G401.6 (cell line): Measurements from ENCODE around the gene PRMT3.
A peak's percentile ranks its signal among the peaks of the same experiment; 100 is the strongest.
"Not testable (repeated sequence)": the region's sequence is repeated elsewhere in the genome, so short reads cannot be mapped to it uniquely, and the experiment has no call there.

Experiments
- FAIRE-seq: peaks from 2 replicates; lab custom pipeline; 2012; peaks lifted over from hg19 to GRCh38; lab: Jason Lieb, UNC

The PRMT3 gene

DNA sequence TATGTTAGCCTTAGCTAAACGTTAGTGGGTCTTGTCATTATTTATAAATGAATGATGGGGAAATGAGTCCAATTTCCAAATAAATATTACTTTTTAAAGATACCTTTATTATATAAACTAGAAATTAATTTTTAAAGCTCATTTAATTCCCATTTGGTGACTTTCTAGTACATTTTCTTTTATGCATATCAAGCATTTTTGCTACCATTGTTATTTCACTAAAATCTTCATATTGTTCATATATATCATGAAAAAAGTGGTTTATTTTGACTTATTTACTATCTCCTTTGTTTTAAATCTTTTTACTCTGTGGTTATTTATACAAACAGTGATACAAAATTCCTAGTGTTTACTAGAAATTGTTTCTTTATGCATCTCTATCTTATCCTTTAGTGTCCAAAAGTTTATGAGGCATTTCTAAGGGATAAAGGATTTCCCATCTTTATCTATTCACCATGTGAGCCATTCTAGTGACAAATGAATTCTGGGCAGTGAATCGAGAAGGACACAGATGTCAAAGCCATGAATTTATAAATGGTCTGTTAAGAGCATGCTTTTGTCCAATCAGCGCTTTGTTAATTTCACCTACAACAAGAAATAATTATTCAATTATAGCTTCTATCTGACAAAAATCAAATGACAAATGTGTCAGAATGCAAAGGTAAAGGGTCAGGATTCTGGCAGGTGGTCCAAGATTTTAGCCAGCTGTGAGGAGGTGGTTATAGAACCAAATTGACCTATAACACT is 70.6 kb downstream of the PRMT3 start:
- no peak for FAIRE-seq

DNA sequence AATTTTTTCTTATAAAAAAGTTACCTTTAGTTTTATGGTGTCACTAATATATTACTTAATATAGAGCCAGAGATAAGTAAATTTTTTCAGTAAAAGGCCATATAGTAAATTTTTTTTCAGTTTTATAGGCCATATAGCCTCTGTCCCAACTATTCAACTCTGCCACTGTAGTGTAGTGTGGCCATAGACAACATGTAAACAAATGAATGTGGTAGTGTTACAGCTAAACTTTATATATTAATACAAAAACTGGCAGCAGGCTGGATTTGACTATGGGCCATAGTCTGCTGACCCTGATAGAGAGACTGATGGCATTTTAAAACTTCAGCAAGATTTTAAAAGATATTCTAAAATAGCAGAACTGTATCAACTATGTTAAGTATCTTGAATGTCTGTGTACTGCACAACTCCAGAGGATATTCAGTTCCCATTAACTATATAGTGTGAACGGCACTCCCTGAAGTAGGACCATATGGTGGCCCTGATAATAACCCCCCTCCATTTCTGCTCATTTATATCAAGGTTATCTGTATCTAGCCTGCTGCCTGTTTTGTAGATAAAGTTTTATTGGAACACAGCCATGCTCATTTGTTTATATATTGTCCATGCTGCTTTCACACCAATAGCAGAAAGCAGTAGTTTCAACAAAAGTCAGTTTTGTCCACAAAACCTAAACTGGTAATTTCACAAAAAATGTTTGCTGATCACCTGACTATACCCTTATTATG is 71.6 kb downstream of the PRMT3 start:
- FAIRE-seq: peak; percentile 25

DNA sequence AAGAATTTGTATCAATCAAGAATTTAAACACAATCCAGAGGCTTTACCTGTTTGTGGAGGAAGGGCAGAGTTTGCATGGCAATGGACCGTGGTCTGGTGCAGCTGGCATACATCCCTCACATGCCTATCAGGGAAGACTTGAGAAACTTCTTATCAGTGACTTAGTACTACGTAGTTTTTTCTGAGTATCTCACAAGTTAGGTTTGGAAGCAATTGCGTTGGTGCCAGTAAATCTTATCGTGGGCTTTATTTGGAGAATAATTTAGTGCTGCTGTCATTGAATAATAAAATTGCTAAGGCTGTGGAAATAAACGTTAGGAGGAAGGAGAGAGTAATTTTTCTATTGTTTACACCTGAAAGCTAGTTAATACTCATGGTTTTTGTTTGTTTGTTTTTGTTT is 72.3 kb downstream of the PRMT3 start:
- FAIRE-seq: no peak

DNA sequence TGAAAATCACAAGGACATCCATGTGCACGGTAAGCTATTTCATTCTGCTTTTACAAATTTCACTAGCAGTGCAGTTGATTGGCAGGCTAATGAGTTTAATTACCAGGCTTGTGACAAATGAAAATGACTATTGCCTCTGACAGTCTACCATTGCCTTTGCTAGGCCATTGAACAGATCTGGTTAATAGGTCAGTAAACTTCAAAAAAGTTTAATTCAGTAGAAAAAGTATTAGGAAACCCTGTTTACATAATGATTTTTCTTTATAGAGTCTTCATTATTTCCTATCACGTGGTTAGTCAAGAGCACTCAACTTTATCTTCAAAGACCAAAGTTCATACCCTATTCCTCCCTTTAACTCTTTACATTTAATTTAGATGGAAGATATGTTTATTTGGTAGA is 77.0 kb downstream of the PRMT3 start:
- FAIRE-seq: no peak

DNA sequence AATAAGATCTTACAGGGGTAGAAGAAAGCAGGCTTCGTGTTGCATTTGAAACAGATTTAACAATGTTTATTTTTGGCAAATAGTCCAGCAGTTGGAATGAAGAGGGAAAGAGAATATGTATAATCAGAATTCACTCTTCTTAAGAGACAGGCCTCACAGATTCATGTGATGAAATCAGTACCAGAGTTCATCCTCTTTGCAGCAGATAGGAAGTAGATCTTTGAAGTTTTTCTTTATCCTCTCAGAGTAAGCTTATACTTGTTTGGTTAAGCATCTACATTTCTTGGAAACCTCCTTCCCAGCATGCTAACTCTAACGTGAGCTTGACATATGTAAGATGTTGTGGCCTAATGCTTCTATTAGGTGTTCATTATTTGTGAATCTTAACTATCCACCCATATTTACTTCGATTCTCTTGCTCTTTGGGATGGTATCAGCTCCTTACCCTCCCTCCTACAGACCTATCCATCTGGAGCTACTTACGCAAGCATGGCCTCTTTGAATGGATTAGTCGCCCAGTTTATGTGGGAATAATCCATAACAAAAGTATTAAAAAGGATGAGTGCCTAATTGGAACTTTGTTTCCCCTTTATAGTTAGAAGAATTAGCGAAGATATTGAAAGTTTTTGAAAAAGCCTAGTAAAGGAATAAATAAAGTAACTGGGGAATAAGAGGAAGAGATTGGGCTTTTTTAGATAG is 80.1 kb downstream of the PRMT3 start:
- no peak for FAIRE-seq

DNA sequence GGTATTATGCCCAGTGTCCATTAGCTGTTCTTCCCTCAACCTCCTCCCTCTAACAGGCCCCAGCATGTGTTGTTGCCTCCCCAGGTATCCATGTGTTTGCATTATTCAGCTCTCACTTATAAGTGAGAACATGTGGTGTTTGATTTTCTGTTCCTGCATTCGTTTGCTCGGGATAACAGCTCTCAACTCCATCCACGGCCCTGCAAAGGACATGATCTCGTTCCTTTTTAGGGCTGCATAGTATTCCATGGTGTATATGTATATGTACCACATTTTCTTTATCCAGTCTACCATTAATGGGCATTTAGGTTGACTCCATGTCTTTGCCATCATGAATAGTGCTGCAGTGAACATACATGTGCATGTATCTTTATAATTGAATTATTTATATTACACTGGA is 82.8 kb downstream of the PRMT3 start:
- FAIRE-seq: no peak

DNA sequence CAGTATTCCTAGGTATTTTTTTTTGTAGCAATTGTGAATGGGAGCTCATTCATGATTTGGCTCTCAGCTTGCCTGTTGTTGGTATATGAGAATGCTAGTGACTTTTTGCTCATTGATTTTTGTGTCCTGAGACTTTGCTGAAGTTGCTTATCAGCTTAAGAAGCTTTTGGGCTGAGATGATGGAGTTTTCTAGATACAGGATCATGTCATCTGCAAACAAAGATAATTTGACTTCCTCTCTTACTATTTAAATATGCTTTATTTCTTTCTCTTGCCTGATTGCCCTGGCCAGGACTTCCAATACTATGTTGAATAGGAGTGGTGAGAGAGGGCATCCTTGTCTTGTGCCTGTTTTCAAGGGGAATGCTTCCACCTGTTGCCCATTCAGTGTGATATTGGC is 84.4 kb downstream of the PRMT3 start:
- not testable (repeated sequence) for FAIRE-seq

DNA sequence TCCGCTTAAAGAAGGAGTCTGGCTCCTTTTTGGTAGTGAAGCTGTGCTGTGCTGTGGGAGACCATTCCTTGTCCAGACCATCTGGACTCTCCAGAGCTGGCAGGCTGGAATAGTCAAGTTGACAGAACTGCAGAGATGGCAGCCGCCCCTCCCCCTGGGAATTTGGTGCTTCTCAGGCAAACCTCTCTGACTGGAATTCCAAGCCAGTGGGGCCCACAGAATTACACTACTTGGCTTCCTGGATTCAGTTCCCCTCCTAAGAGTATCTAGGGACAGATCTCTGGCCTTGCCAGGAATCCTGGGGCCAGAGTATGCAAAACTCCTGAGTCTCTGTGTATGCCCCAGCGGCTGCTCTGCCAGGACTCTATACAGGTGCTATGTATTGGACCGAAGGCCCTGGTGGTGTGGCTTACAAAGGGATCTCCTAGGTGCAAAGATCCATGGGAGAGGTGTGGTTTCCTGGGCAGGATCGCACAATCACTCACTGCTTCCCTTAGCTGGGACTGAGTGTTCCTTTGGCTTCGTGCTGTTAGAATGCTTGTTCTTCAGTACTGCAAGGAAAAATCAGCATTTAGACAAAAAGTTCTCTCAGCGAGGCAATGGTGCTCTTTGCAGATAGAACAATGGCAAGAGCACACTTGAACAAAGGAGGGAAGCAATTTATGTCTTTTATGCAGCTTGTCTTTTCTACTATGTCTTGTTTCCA is 86.8 kb downstream of the PRMT3 start:
- FAIRE-seq: no peak

DNA sequence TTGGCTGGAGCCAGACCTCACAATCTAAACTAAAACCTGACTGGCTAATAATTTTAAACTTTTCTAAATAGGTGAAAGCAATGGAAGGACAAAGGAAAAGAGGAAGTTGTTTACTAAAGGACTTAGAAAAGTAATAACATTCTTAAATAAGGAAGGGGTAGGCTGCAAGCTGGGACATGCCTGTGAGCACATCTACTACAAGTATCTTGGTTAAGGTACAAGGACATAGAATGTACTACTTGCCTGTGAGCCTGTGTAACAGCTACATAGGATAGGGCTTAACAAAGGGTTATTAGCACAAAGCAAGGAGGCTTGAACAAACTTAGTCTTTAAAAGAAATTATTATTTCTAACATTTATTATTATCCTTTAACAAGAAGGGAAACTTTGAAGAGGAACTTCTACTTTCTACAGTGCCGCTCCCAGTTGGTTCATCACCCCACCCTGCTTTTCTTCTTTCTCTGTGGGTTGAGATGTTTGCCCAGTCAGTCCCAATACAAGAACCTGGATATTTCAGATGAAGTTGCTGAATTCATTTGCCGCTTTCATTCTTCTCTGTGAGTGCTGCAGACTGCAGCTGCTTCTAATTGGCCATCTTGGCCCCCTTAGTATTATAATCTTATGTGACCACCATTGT is 87.5 kb downstream of the PRMT3 start:
- FAIRE-seq: no peak

DNA sequence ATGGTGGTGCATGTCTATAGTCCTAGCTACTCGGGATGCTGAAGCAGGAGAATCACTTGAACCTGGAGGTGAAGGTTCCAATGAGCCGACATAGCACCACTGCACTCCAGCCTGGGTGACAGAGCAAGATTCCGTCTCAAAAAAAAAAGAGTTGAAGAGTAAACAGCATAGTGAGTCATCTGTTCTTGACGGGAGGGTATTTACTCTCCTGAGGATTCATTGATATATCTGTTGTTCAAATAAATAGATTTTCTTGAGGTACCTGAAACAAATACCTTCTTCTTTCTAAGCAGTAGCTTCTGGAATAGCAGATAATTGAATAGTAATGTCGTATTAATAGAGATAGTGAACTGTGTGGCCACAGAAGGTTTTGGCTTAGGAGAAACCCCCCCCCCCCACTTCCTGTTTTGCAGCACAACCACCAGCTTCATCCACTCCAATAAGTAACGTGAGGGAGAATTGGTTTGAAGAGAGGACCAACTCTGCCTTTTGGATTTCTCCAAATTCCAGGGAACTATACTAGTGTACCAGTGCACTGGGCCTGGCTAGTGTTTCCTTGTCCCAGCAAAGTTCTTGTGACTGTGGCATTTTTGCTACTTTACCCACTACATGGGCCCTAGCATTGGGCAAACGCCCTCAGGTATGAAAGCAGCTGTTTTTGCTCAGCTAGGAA is 90.0 kb downstream of the PRMT3 start:
- no peak for FAIRE-seq

DNA sequence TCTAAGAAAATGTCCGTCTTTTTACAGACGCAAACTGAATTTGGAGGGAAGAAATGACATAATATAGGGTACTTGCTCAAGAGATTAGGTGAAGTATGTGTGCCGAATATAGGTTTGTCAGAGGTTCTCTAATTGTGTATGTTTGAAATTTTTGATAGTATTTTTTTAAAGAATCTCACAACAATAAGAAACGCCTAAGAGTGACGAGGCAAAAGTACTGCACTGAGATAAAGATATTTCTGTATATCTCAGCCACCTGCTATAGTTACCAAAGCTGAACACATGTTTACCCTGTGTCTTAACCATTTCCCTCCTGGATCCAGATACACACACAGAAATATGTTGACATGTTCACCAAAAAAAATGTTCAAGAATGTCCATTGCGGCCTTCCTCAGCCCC is 92.0 kb downstream of the PRMT3 start:
- no peak for FAIRE-seq

DNA sequence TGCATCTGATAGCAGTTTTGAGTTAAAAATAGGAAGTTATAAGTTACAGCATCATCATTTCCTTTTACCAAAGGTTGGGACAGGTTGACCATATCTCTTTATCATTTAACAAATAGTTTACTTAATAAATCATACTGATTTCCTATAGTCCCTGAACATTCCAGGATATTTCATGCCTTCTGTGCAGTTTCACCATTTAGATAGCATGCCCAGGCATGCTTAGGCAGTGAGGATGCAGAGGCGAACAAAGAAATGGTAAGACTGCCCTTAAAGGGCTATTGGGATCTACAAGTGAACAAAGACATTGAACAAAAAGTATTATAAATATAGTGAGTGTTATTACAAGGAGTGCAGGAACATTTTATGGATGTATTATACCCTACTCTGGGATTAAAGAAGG is 96.4 kb downstream of the PRMT3 start:
- FAIRE-seq: no peak

DNA sequence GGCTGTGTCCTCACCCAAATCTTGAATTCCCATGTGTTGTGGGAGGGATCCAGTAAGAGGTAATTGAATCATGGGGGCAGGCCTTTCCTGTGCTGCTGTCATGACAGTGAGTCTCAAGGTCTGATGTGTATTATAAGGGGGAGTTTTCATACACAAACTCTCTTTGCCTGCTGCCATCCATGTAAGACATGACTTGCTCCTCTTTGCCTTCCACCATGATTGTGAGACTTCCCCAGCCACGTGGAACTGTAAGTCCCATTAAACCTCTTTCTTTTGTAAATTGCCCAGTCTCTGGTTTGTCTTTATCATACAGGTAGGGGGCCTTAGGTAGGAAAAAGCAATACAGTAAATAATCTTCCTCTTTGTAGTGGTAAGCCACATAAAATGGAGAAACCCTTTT is 96.9 kb downstream of the PRMT3 start:
- not testable (repeated sequence) for FAIRE-seq

DNA sequence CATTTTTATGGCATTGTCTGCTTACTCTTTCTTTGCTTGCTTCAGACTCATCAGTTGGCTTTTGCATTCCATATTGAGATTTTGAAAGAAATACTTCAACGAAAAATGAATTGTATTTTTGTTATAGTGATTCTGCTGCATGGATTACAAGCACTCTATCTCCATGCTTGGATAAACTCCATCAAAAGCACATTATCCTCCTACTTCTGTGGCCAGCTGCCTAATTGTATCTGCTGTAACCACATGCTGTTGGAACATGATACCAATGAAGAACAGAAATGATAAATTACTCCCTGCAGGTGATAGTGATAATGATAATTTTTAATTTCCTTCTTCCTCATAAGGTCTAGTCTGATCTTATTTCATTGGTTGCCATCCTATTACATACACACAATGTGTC is 100.8 kb downstream of the PRMT3 start:
- no peak for FAIRE-seq

DNA sequence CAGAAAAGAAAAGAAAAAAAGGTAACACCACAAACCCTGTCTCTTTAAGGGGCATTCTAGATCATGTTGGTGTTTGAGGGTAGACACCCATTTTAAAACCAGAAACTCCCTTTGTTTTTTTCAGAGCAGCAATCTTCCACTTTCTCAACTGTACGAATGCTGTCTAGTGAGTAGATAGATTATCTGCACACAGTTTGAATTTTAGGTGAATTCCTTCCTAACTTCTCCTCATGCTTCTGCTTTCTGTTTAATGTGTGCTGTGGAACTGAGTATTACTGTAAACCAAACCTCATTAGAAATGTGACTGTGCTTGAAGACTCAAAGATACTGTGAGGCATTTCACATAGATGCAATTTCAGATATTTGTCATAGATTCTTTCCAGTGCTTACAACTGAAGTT is 102.4 kb downstream of the PRMT3 start:
- FAIRE-seq: no peak

DNA sequence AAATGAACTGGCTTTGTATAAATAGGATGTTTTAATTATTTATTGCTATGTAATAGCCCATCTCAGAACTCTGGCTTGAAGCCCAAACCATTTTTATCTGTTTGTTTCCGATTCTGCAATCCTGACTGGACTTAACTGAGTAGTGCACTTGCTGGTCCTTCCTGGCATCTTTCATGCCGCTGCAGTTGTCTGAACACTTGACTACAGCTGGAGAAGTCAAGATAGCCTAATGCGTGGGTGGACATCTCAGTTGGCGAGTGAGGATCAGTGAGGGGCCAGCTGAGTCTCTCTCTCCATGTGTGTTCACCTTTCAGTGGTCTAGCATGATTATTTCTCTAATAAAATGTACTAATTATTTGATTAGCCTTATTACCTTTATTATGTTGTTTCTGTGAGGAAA is 105.8 kb downstream of the PRMT3 start:
- FAIRE-seq: no peak

DNA sequence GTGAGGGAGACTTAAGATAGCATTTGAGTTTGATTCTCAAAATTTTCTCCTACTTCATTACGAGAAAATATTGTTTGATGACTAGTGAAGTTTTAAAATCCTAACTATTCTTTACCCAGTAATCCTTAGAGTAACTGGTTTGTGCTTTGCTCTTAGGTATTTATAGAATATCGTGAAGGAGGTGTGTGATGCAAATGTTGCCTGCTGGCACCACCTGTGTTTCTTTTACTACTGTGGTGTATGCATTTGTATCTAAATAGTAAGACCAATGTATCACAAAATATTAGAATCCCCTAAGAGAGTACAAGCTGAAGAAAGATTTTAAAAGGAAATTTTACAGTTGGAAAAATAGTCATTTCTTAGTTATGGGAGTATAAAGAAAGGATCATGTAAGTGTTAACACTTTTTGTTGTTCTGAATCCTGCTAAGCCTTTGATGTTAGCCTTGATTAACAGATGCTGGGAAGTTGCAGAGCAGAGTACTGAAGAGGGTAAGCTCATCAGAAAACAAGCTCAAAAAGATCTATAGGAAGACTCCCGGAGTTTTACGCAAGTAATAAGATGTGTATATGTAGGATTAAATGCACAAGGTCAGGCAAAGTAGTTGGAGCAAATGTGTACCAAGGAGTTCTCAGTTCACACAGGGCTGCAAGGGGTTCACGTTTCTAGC is 109.7 kb downstream of the PRMT3 start:
- no peak for FAIRE-seq

DNA sequence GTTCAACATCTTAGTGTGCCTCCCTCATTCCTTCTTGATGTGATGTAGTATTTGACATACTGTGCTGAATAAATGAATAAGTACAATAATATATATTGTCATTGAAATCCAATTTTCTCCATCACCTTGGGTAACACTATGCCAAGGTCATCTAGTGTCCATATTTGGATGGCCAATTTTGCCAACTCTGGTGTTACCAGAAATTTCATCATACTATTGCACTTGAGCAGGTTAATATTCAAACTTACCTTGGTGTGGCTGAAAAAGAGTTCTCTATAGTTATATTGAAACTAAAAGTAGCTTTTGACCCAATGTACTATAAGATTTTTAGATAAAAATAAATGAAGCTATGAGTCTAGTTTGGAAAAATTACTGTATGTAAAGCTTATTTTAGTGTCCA is 113.7 kb downstream of the PRMT3 start:
- no peak for FAIRE-seq

DNA sequence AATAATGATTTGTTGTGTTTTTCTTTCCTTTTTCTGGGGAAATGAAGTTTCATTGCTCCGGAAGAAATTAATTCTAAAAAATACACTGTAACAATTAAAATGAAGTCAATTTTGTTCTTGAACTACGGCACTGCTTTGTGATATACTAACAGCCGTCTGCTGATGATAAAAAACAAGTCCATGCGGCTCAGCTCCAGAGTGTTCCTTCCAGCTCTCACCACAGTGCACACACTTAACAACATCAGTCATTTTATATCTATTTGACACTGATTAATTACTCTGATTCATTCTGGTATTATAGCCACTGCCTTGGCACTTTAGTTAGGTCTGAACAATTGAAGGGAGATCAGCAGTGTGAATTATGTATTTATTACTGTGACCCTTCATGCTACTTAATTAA is 114.5 kb downstream of the PRMT3 start:
- FAIRE-seq: no peak

DNA sequence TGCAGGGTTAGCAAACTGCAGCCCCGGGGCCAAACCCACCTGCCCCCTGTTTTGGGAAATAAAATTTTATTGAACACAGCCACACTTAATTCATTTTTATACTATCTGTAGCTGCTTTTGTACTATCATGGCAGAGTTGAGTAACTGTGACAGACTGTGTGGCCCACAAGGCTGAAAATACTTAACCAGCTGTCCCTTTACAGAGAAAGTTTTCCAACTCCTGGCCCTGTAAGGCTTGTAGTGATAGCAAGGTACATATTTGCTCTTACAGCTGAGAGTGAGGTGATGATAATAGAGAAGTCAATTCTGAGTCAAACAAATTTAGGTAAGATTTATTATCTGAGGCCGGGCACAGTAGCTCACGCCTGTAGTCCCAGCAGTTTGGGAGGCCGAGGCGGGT is 124.5 kb downstream of the PRMT3 start:
- no peak for FAIRE-seq

DNA sequence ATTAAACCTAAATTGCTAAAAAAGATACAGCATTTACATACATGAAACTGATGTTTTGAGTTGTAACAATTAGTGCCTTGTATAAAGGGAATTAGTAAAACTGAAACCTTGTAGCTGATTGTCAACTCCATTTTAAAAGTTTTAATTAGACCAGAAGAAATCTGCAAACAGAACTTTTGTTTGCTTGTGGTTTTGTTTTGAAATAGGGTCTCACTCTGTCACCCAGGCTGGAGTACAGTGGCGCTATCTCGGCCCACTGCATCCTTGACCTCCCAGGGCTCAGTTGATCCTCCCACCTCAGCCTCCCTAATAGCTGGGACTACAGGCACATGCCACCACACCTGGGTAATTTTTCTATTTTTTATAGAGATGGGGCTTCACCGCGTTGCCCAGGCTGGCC is 125.4 kb downstream of the PRMT3 start:
- FAIRE-seq: no peak
